Parathyroid adenoma (tissue), 2 donors: ENCODE data around the gene PMPCA.

Experiments used
- H2AFZ ChIP-seq: fragments of 300-600 bp; sonication (generic); one replicate; pipeline ENCODE4 v1.7.0; 2017; ENCODE audit warnings: antibody characterized with exemption, mild to moderate bottlenecking
- H3K27ac ChIP-seq: fragments of 300-600 bp; sonication (generic); one replicate; pipeline ENCODE4 v1.7.0; 2017
- H3K27me3 ChIP-seq: fragments of 300-600 bp; sonication (generic); one replicate; pipeline ENCODE4 v1.7.0; 2017; ENCODE audit warnings: low read length; ENCODE audit not compliant: control insufficient read depth, insufficient read depth
- H3K36me3 ChIP-seq: fragments of 300-600 bp; sonication (generic); one replicate; pipeline ENCODE4 v1.7.0; 2017; ENCODE audit warnings: low read length; ENCODE audit not compliant: control insufficient read depth, insufficient read depth
- H3K4me1 ChIP-seq: fragments of 300-600 bp; sonication (generic); one replicate; pipeline ENCODE4 v1.7.0; 2017; ENCODE audit warnings: control low read depth
- H3K4me2 ChIP-seq: fragments of 300-600 bp; sonication (generic); one replicate; pipeline ENCODE4 v1.7.0; 2017; ENCODE audit warnings: low read length
- H3K4me3 ChIP-seq: fragments of 300-600 bp; sonication (generic); one replicate; pipeline ENCODE4 v1.7.0; 2017; ENCODE audit warnings: low read depth, low read length
- H3K79me2 ChIP-seq: fragments of 300-600 bp; sonication (generic); one replicate; pipeline ENCODE4 v1.7.0; 2017; ENCODE audit warnings: control low read depth
- H3K9ac ChIP-seq: fragments of 300-600 bp; sonication (generic); one replicate; pipeline ENCODE4 v1.7.0; 2017; ENCODE audit warnings: mild to moderate bottlenecking
- H3K9me3 ChIP-seq: fragments of 300-600 bp; sonication (generic); one replicate; pipeline ENCODE4 v1.7.0; 2017; ENCODE audit warnings: low read length; ENCODE audit not compliant: control insufficient read depth
- CTCF ChIP-seq: fragments of 300-600 bp; sonication (generic); IDR thresholded peaks from one replicate; pipeline ENCODE4 v1.7.0; 2017; ENCODE audit warnings: antibody characterized with exemption, mild to moderate bottlenecking
- donor health status: primary hyperparathyroidism.

Gene PMPCA

GRCh38 chr9:136377341-136378169, 32.9 kb upstream of the PMPCA start:
- H3K27ac ChIP-seq: no peak overlapping the region
- H3K4me3 ChIP-seq: no peak overlapping the region
- no peak overlapping the region for H3K9ac ChIP-seq
- H3K27me3 ChIP-seq: no peaks in the 10 kb centered on the region
- no peaks in the 10 kb centered on the region for H3K4me1 ChIP-seq
- no peak for TF ChIP-seq CTCF
- no peak overlapping the region for H2AFZ ChIP-seq
- H3K9me3 ChIP-seq: no peaks in the 10 kb centered on the region
- no peaks in the 10 kb centered on the region for H3K36me3 ChIP-seq
- H3K79me2 ChIP-seq: no peaks in the 10 kb centered on the region
- no peak overlapping the region for H3K4me2 ChIP-seq

- no peak for TF ChIP-seq CTCF
- Histone ChIP-seq H3K4me1 (no peaks in the 10 kb centered on the region), H3K4me2 (no peak overlapping the region), H3K36me3 (no peaks in the 10 kb centered on the region), H2AFZ (no peak overlapping the region), H3K9me3 (no peaks in the 10 kb centered on the region), H3K27ac (no peak overlapping the region), H3K9ac (no peak overlapping the region), H3K4me3 (no peak overlapping the region), H3K79me2 (no peaks in the 10 kb centered on the region), H3K27me3 (no peaks in the 10 kb centered on the region)
These were observed 32.1 kb upstream of the PMPCA start for GRCh38 chr9:136378170-136379002.

GRCh38 chr9:136379003-136379287, 31.5 kb upstream of the PMPCA start:
- H3K9ac ChIP-seq: no peak overlapping the region
- H2AFZ ChIP-seq: no peak overlapping the region
- H3K4me2 ChIP-seq: no peak overlapping the region
- H3K9me3 ChIP-seq: no peaks in the 10 kb centered on the region
- no peaks in the 10 kb centered on the region for H3K36me3 ChIP-seq
- H3K79me2 ChIP-seq: no peaks in the 10 kb centered on the region
- no peak overlapping the region for H3K4me3 ChIP-seq
- H3K27ac ChIP-seq: no peak overlapping the region
- no peaks in the 10 kb centered on the region for H3K27me3 ChIP-seq
- no peaks in the 10 kb centered on the region for H3K4me1 ChIP-seq
- no peak for TF ChIP-seq CTCF

GRCh38 chr9:136379401-136379800, 31.1 kb upstream of the PMPCA start:
- Histone ChIP-seq H3K9ac (no peak overlapping the region), H2AFZ (no peak overlapping the region), H3K36me3 (no peaks in the 10 kb centered on the region), H3K27ac (no peak overlapping the region), H3K4me3 (no peak overlapping the region), H3K4me1 (no peaks in the 10 kb centered on the region), H3K4me2 (no peak overlapping the region), H3K79me2 (no peaks in the 10 kb centered on the region), H3K9me3 (no peaks in the 10 kb centered on the region), H3K27me3 (no peaks in the 10 kb centered on the region)
- no peak for TF ChIP-seq CTCF
